Ishikawa (cell line): Measurements from ENCODE around the gene ELMO1.

Source experiments
- EP300 ChIP-seq: IDR thresholded peaks from 2 replicates; pipeline ENCODE4 v1.6.1; 2012; ENCODE audit warnings: borderline replicate concordance
- RAD21 ChIP-seq: IDR thresholded peaks from 2 replicates; pipeline ENCODE4 v1.6.1; 2012; ENCODE audit warnings: low read depth

- TF ChIP-seq EP300 (no peak), RAD21 (no peak)
These were observed 139.2 kb downstream of the ELMO1 start for GRCh38 chr7:37309493-37309892.
